HFF-Myc (cell line): ENCODE data around the gene MORN1.

ENCODE experiments used
- DNase-seq: peaks from one replicate; pipeline ENCODE4 v3.0.0-alpha.2; 2011; ENCODE audit warnings: low read depth; ENCODE audit errors: extremely low read depth
- H3K4me3 ChIP-seq: replicated peaks from 2 replicates; pipeline ENCODE4 v1.5.1; 2011; ENCODE audit warnings: low read depth, mild to moderate bottlenecking, control low read depth, low read length
- TF ChIP-seq, protein P1 (sequence below): IDR thresholded peaks from 2 replicates; pipeline ENCODE4 v1.5.1; 2012; ENCODE audit warnings: mild to moderate bottlenecking, low read depth, low read length, control low read depth; ENCODE audit errors: missing control alignments

Gene MORN1

DNA sequence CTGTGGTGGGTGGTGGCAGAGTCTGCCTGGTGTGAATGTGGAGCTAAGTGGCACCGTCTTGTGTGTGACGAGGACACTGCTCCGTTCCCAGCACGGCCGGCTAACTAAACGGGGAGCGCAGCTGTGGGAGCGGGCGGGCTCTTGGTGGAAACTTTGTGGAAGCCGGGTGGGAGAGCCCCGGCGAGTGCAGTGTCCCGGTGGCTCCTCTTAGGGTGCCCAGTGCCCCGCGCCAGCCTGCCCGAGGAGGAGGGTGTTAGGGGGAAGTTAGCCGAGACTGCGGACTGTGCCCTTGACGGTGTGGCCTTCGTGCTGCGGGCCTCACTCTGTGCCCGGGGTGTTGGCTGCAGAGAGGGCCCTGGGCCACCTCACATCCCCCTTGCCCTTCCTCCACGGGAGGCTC lies 11.1 kb upstream of the MORN1 start:
- no peak for DNase-seq
- no peak overlapping the region for H3K4me3 ChIP-seq
- TF ChIP-seq, protein P1, sequence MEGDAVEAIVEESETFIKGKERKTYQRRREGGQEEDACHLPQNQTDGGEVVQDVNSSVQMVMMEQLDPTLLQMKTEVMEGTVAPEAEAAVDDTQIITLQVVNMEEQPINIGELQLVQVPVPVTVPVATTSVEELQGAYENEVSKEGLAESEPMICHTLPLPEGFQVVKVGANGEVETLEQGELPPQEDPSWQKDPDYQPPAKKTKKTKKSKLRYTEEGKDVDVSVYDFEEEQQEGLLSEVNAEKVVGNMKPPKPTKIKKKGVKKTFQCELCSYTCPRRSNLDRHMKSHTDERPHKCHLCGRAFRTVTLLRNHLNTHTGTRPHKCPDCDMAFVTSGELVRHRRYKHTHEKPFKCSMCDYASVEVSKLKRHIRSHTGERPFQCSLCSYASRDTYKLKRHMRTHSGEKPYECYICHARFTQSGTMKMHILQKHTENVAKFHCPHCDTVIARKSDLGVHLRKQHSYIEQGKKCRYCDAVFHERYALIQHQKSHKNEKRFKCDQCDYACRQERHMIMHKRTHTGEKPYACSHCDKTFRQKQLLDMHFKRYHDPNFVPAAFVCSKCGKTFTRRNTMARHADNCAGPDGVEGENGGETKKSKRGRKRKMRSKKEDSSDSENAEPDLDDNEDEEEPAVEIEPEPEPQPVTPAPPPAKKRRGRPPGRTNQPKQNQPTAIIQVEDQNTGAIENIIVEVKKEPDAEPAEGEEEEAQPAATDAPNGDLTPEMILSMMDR = no peak

DNA sequence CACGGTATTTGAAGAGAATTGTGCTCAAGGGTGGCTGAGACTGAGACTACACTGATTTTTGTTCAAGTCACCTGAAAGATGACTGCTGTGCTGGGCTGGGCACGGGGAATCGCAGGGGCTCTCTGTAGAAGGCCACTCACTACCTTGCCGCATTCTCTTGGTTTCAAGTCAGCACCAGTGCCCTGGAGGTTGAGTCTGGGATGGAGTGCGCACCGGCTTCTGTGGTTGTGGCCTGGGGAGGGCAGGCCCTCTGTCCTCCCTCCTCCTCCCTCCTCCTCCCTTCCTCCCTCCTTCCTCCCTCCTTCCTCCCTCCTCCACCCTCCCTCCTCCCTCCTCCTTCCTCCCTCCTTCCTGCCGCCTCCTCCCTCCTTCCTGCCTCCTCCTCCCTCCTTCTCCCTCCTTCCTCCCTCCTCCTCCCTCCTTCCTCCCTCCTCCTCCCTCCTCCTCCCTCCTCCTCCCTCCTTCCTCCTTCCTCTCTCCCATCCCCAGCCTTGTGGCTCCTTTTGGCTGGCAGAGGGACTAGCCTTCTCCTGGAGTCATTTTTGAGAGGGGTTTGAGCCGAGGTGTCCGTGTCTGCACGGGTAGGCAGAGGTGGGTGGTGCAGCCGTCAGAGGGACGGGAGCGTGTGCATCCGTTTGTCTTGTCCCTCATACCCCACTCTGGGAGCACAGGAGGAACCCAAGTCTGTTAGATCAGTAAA lies 9.7 kb upstream of the MORN1 start:
- TF ChIP-seq, protein P1 = no peak
- DNase-seq = no peak
- no peak overlapping the region for H3K4me3 ChIP-seq

DNA sequence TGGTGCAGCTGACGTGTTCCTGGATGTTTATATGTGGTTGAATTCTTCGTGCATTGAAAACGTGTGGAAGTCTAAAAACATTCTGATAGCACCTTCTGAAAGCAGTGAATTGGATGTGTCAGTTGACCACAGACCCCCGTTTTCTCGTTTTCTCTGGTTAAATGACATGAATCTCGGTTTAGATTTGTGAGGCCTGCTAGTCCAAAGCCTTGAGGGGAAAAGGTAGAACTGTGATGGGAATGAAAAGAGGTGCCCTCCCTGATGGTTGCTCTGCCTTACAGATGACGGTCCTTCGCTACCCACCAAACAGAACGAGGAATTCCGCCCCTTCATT lies 9.2 kb upstream of the MORN1 start:
- TF ChIP-seq, protein P1 = no peak
- no peak overlapping the region for H3K4me3 ChIP-seq
- DNase-seq = no peak

DNA sequence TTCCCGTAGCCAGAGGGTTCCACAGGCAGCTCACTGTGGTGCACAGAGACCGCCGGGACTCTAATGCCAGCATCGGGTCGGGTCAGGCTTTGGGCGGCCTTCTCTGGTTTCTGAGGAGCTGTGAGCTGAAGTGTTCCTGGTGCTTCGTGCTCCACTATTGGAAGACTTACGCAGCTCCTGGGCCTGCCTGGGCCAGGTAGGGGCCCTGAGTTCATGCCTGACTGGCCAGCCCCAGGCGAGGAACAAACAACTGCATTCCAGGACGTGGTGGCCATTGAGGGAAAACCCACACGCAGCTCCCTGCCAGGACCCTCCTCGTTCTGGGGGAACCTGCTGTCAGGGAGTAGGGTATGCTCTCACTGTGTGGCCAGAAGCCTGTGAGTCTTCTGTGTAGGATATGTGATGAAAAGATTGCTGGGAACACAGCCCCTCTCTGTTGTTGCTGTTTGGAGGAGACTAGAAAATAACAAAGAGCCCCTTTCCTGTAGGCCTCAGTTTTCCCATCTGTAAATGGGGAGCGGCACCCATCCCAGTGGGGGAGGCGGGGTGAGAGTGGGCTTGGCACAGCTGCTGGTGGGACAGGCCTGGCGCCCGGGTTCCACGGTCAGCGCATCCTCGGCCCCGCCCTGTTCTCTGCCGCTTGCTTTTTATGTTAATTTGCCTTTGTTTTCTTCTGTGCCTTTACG lies 8.7 kb upstream of the MORN1 start:
- TF ChIP-seq, protein P1 = no peak
- no peak for DNase-seq

DNA sequence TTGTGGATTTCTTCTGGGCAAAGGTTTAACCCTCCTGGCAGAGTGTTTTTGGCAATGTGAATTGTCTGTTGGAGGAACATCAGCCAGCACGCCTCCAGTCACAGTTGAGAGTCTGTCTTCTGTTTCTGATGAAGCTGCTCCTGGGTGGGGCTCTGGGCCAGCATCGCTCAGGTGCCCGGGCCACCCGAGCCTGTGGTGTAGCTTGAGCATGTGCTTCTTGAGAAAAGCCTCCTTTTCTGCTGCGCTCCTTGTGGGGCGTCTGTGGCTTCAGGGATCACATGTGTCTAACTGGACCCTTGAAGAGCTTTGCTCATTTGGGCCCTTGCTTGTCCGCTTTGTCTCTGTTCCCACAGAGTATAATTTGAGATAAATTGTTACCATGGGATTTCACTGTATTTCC lies 7.5 kb upstream of the MORN1 start:
- TF ChIP-seq, protein P1 = no peak
- no peak for DNase-seq
- no peak overlapping the region for H3K4me3 ChIP-seq

More for the DNA sequence above, 8.7 kb upstream of the MORN1 start:
- H3K4me3 ChIP-seq = no peak overlapping the region

DNA sequence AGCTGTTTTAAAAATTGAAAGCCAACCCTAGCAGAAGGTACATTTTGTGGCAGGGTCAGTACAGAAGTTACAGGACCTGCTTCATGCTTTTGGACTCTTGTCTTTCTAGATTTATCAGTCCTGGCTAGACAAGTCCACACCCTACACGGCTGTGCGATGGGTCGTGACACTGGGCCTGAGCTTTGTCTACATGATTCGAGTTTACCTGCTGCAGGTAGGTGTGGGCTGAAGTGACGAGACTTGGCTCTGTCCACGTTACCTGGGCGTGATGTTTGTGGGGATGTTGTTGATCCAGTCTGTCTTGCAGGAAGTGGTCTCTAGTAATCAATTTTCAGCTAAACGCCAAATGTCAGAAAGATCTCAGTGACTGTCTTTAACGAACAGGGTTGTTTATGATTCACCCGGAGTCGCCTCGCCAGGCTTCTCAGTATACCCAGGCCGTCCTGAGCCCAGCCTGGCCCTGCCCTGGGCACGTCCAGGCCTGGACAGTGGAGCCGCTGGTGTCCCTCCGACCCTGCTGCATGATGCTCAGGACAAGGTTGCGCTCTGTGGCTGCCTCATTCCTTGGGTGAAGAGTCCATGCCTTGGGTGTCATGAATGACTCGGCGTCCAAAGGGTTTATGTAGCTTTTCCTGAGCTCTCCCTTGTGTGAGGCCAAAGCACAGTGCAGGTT lies 5.8 kb upstream of the MORN1 start:
- no peak overlapping the region for H3K4me3 ChIP-seq
- TF ChIP-seq, protein P1 = no peak
- DNase-seq = no peak
